Prostate gland (tissue), 2 donors: Measurements from ENCODE around the gene ALPK3. TPM values are rescaled to one million over a fixed set of nuclear protein-coding genes. Genes with fewer than 3 reads are reported as not detected.

Source experiments
- DNase-seq: peaks from one replicate; pipeline ENCODE4 v3.0.0-alpha.2; 2019; ENCODE audit warnings: low spot score
- H3K27ac ChIP-seq, 2 donors: fragments of 200-600 bp; sonication (generic); 2 replicates each; pipeline ENCODE4 v1.5.1; 2017 to 2019
- H3K27me3 ChIP-seq: fragments of 200-600 bp; sonication (generic); replicated peaks from 2 replicates; pipeline ENCODE4 v1.5.1; 2019; ENCODE audit not compliant: insufficient read depth
- H3K36me3 ChIP-seq, 2 donors: fragments of 200-600 bp; sonication (generic); 1 replicate in 1 of 2; 2 replicates in 1 of 2; pipeline versions ENCODE4 v1.5.1 to v1.8.1; 2017 to 2019
- H3K4me1 ChIP-seq: fragments of 200-600 bp; sonication (generic); replicated peaks from 2 replicates; pipeline ENCODE4 v1.5.1; 2019
- H3K4me3 ChIP-seq, 2 donors: fragments of 200-600 bp; sonication (generic); 2 replicates each; pipeline ENCODE4 v1.5.1; 2017 to 2019
- H3K9me3 ChIP-seq: fragments of 200-600 bp; sonication (generic); 2 replicates; pipeline ENCODE4 v1.5.1; 2017
- CTCF ChIP-seq, 4 experiments: fragments of 200-600 bp in 2 of 4; fragments of 450-650 bp in 2 of 4; sonication (generic) in 2 of 4; IDR thresholded peaks; 1 replicate in 3 of 4; 2 replicates in 1 of 4; pipeline ENCODE4 v1.5.1; 2016 to 2019; ENCODE audit warnings: antibody characterized with exemption in 4 of 4, mild to moderate bottlenecking in 2 of 4, moderate library complexity in 2 of 4
- POLR2A ChIP-seq: fragments of 450-650 bp; IDR thresholded peaks from one replicate; pipeline ENCODE4 v1.6.1; 2016; ENCODE audit warnings: antibody characterized with exemption, mild to moderate bottlenecking
- POLR2AphosphoS5 ChIP-seq: sonication (generic); formaldehyde crosslinking; IDR thresholded peaks from one replicate; pipeline ENCODE4 v1.6.1; 2017; ENCODE audit warnings: antibody characterized with exemption
- WGBS: methylation state at CpG from one replicate; pipeline ENCODE4 v1.1.5; 2018; 5-methylcytosine and 5-hydroxymethylcytosine counted together
- intact Hi-C: fragments of 100-400 bp; cut with DNase I; formaldehyde crosslinking; loops from one replicate; pipeline ENCODE4 v1.14.2; 2022
- total RNA-seq, 2 donors: library from RNA; depleted of rRNA; stranded (reverse); fragments of >200 nt; gene quantifications; one replicate each; pipeline ENCODE4 v1.1.0, GENCODE V29; 2016

The ALPK3 gene
- total RNA-seq, 2 donors from 2014 or later: 0.68 to 7.2 TPM

GRCh38 chr15:84833447-84834228, 16.5 kb downstream of the ALPK3 start:
- no peak overlapping the region for H3K4me3 ChIP-seq
- no peaks in the 10 kb centered on the region for H3K4me1 ChIP-seq
- no peaks in the 10 kb centered on the region for H3K9me3 ChIP-seq
- H3K27ac ChIP-seq: no peak overlapping the region
- intact Hi-C loops: no loop called here
- 54% methylated on average over 3 of the region's 4 CpGs for WGBS
- H3K36me3 ChIP-seq: no peaks in the 10 kb centered on the region
- no peaks in the 10 kb centered on the region for H3K27me3 ChIP-seq
- TF ChIP-seq CTCF (IDR thresholded peaks at IDR 0.05): no peak
- no peak for TF ChIP-seq POLR2A
- no peak for TF ChIP-seq POLR2AphosphoS5
- DNase-seq: no peak

GRCh38 chr15:84834229-84834955, 17.2 kb downstream of the ALPK3 start:
- WGBS: 89% methylated on average over 4 of the region's 4 CpGs
- Histone ChIP-seq H3K27ac (no peak overlapping the region), H3K27me3 (no peaks in the 10 kb centered on the region), H3K9me3 (no peaks in the 10 kb centered on the region), H3K4me3 (no peak overlapping the region), H3K4me1 (no peaks in the 10 kb centered on the region), H3K36me3 (no peaks in the 10 kb centered on the region)
- TF ChIP-seq POLR2AphosphoS5: no peak
- no peak for TF ChIP-seq CTCF (IDR thresholded peaks at IDR 0.05)
- no peak for TF ChIP-seq POLR2A
- intact Hi-C loops: no loop called here
- DNase-seq: no peak

- no peak overlapping the region for H3K4me3 ChIP-seq
- H3K9me3 ChIP-seq: no peaks in the 10 kb centered on the region
- no peak for TF ChIP-seq POLR2A
- TF ChIP-seq POLR2AphosphoS5: no peak
- no peak for TF ChIP-seq CTCF (IDR thresholded peaks at IDR 0.05)
- intact Hi-C loops: no loop called here
- no peaks in the 10 kb centered on the region for H3K27me3 ChIP-seq
- H3K36me3 ChIP-seq: no peaks in the 10 kb centered on the region
- DNase-seq: no peak
- H3K27ac ChIP-seq: no peak overlapping the region
- no peaks in the 10 kb centered on the region for H3K4me1 ChIP-seq
- 92% methylated on average over 5 of the region's 5 CpGs for WGBS
Measured at GRCh38 chr15:84834969-84835368, 17.8 kb downstream of the ALPK3 start.

- Histone ChIP-seq H3K4me3 (no peak overlapping the region), H3K36me3 (no peaks in the 10 kb centered on the region), H3K27ac (no peak overlapping the region), H3K9me3 (no peaks in the 10 kb centered on the region), H3K4me1 (no peaks in the 10 kb centered on the region), H3K27me3 (no peaks in the 10 kb centered on the region)
- TF ChIP-seq CTCF (IDR thresholded peaks at IDR 0.05) (no peak), POLR2AphosphoS5 (no peak), POLR2A (no peak)
- WGBS: 85% methylated on average over 5 of the region's 5 CpGs
- intact Hi-C loops: no loop called here
- no peak for DNase-seq
Measured at GRCh38 chr15:84835661-84836337, 18.6 kb downstream of the ALPK3 start.
